B cell (primary cell): ENCODE data around the gene ACADM. TPM values are rescaled to one million over a fixed set of nuclear protein-coding genes. Genes with fewer than 3 reads are reported as not detected.
"Not testable (repeated sequence)": the region's sequence is repeated elsewhere in the genome, so short reads cannot be mapped to it uniquely, and the experiment has no call there.

Source experiments
- ATAC-seq: fragments of 200-7000 bp; cut with Tn5 transposase; one replicate; pipeline ENCODE4 v1.10.0; 2021; ENCODE audit warnings: low read depth, mild to moderate bottlenecking, moderate number of reproducible peaks, moderate library complexity
- CTCF ChIA-PET: fragments of 350-600 bp; sonication (Branson Sonifier 250); formaldehyde crosslinking; loops from one replicate; lab custom pipeline; 2021; ENCODE audit warnings: antibody characterized with exemption, inconsistent platforms; lab: Charles Lee
- POLR2A ChIA-PET: fragments of 350-600 bp; sonication (Branson Sonifier 250); formaldehyde crosslinking; loops from one replicate; lab custom pipeline; 2021; ENCODE audit warnings: antibody characterized with exemption; lab: Charles Lee
- DNase-seq: peaks from one replicate; pipeline ENCODE4 v3.0.0; 2013
- H2AFZ ChIP-seq: 2 replicates; pipeline ENCODE4 v1.6.1; 2012; ENCODE audit warnings: mild to moderate bottlenecking, low read depth, low read length; ENCODE audit not compliant: insufficient read depth, poor library complexity, severe bottlenecking
- H3K27ac ChIP-seq, 2 donors: 1 replicate in 1 of 2; 2 replicates in 1 of 2; pipeline ENCODE4 v1.5.1; 2012 to 2013; ENCODE audit warnings: low read length in 2 of 2, mild to moderate bottlenecking in 2 of 2, moderate library complexity in 1 of 2
- H3K27me3 ChIP-seq, 4 experiments: fragments of 200-600 bp in 1 of 4; sonication (generic) in 1 of 4; replicated peaks in 1 of 4; 1 replicate in 2 of 4; 2 replicates in 2 of 4; pipeline versions ENCODE4 v1.6.1 to v1.7.0; 2013 to 2016; ENCODE audit warnings: low read length in 3 of 4, mild to moderate bottlenecking in 2 of 4, mixed read lengths in 1 of 4, moderate library complexity in 1 of 4; ENCODE audit not compliant: insufficient read depth in 4 of 4, control insufficient read depth in 3 of 4; ENCODE audit errors: control extremely low read depth in 1 of 4
- H3K36me3 ChIP-seq, 2 experiments: replicated peaks in 1 of 2; 1 replicate in 1 of 2; 2 replicates in 1 of 2; pipeline versions ENCODE4 v1.6.1 to v1.7.1; 2013; ENCODE audit warnings: low read length in 1 of 2; ENCODE audit not compliant: insufficient read depth in 2 of 2, control insufficient read depth in 1 of 2; ENCODE audit errors: control extremely low read depth in 1 of 2, extremely low read depth in 1 of 2
- H3K4me1 ChIP-seq, 2 donors: fragments of 200-600 bp in 1 of 2; sonication (generic) in 1 of 2; 1 replicate in 1 of 2; 2 replicates in 1 of 2; pipeline versions ENCODE4 v1.5.1 to v1.6.1; 2013 to 2017; ENCODE audit warnings: low read length in 2 of 2; ENCODE audit not compliant: control insufficient read depth in 2 of 2, insufficient read depth in 2 of 2
- H3K4me2 ChIP-seq: replicated peaks from 2 replicates; pipeline ENCODE3; 2012; ENCODE audit warnings: mild to moderate bottlenecking, low read depth, low read length; ENCODE audit not compliant: poor library complexity, severe bottlenecking
- H3K4me3 ChIP-seq, 5 experiments: fragments of 200-600 bp in 1 of 5; sonication (generic) in 1 of 5; 1 replicate in 3 of 5; 2 replicates in 2 of 5; pipeline versions ENCODE4 v1.5.1 to v1.7.0; 2011 to 2016; ENCODE audit warnings: low read length in 4 of 5, mild to moderate bottlenecking in 4 of 5, low read depth in 2 of 5, control low read depth in 1 of 5, moderate library complexity in 1 of 5; ENCODE audit not compliant: insufficient read depth in 1 of 5; ENCODE audit errors: control extremely low read depth in 1 of 5, extremely low read depth in 1 of 5
- H3K79me2 ChIP-seq: fragments of 200-600 bp; sonication (generic); one replicate; pipeline ENCODE4 v1.6.0; 2016; ENCODE audit warnings: low read length; ENCODE audit not compliant: control insufficient read depth, insufficient read depth
- H3K9ac ChIP-seq: fragments of 200-600 bp; sonication (generic); 2 replicates; pipeline ENCODE4 v1.6.1; 2017; ENCODE audit warnings: mild to moderate bottlenecking, low read length, moderate library complexity
- H3K9me3 ChIP-seq, 3 donors: one replicate each; pipeline versions ENCODE4 v1.6.1 to v1.7.1; 2013; ENCODE audit warnings: low read length in 2 of 3; ENCODE audit not compliant: control insufficient read depth in 2 of 3, insufficient read depth in 1 of 3; ENCODE audit errors: control extremely low read depth in 1 of 3
- H4K20me1 ChIP-seq: 2 replicates; pipeline ENCODE4 v1.6.0; 2012; ENCODE audit warnings: mild to moderate bottlenecking, low read length; ENCODE audit not compliant: insufficient read depth, control insufficient read depth, poor library complexity, severe bottlenecking
- H3K27ac Mint-ChIP-seq: one replicate; pipeline ENCODE4 v1.8.0; 2021; ENCODE audit warnings: mixed read lengths
- H3K27me3 Mint-ChIP-seq: one replicate; pipeline ENCODE4 v1.8.0; 2021; ENCODE audit warnings: mixed read lengths
- H3K4me1 Mint-ChIP-seq: one replicate; pipeline ENCODE4 v1.8.0; 2021; ENCODE audit warnings: mixed read lengths
- H3K4me3 Mint-ChIP-seq: one replicate; pipeline ENCODE4 v1.8.0; 2021; ENCODE audit warnings: mixed read lengths
- H3K9me3 Mint-ChIP-seq: one replicate; pipeline ENCODE4 v1.8.0; 2022; ENCODE audit warnings: mixed read lengths; ENCODE audit not compliant: insufficient read depth
- EZH2 ChIP-seq: IDR thresholded peaks from 2 replicates; pipeline ENCODE4 v1.6.1; 2012; ENCODE audit warnings: borderline replicate concordance, low read depth, mild to moderate bottlenecking, moderate library complexity, low read length; ENCODE audit not compliant: insufficient read depth, poor library complexity, severe bottlenecking
- WGBS: methylation state at CpG from one replicate; pipeline ENCODE4 v1.1.5; 2013; ENCODE audit warnings: missing lambda C conversion rate; ENCODE audit not compliant: insufficient coverage; 5-methylcytosine and 5-hydroxymethylcytosine counted together
- intact Hi-C: fragments of 100-400 bp; cut with micrococcal nuclease; formaldehyde crosslinking; loops from one replicate; pipeline ENCODE4 v1.10.0; 2022
- polyA plus RNA-seq: library from polyadenylated mRNA; depleted of rRNA; stranded (reverse); fragments of >200 nt; gene quantifications from 2 replicates; pipeline ENCODE4 v1.2.3, GENCODE V29; 2012
- total RNA-seq, 2 donors: library from RNA; stranded (reverse); fragments of 120-200 nt in 1 of 2; gene quantifications; 1 replicate in 1 of 2; 2 replicates in 1 of 2; pipeline versions ENCODE4 v1.2.3 to v1.2.4, GENCODE V29; 2013 to 2022
- TF ChIP-seq, protein P1 (sequence below): fragments of 200-600 bp; IDR thresholded peaks from one replicate; pipeline ENCODE4 v1.8.0; 2022; ENCODE audit warnings: antibody characterized with exemption, mild to moderate bottlenecking

Gene ACADM
- total and polyA plus RNA-seq, 2 donors (not counting 1 experiment from before 2014, with no cell fraction given), result 16.4 to 53.3 TPM

DNA sequence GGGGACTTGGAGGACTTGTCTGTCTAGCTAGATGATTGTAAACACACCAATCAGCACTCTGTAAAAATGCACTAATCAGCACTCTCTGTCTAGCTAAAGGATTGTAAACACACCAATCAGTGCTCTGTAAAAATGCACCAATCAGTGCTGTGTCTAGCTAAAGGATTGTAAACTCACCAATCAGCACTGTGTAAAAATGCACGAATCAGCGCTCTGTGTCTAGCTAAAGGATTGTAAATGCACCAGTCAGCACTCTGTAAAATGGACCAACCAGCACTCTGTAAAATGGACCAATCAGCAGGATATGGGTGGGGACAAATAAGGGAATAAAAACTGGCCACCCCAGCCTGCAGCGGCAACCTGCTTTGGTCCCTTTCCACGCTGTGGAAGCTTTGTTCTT lies 34.0 kb downstream of the ACADM start:
- ATAC-seq, H3K79me2 ChIP-seq, H2AFZ ChIP-seq, H3K27me3 ChIP-seq, H3K27me3 Mint-ChIP-seq, H3K27ac ChIP-seq, H4K20me1 ChIP-seq, H3K4me3 ChIP-seq, H3K9me3 Mint-ChIP-seq, H3K4me3 Mint-ChIP-seq, H3K4me2 ChIP-seq, H3K27ac Mint-ChIP-seq, H3K9me3 ChIP-seq, H3K9ac ChIP-seq, POLR2A ChIA-PET, DNase-seq, H3K4me1 ChIP-seq, H3K4me1 Mint-ChIP-seq, intact Hi-C loops: not testable (repeated sequence)
- peaks cover 0 to 12% of the 10 kb centered on the region in 2 experiments for H3K36me3 ChIP-seq
- CTCF ChIA-PET, result interaction anchor here (1.1 kb wide), 1 partner anchor 10 kb away, joined by 3 read pairs; no protein-coding TSS in a partner anchor
- WGBS, result 95% methylated on average over 4 of the region's 4 CpGs

DNA sequence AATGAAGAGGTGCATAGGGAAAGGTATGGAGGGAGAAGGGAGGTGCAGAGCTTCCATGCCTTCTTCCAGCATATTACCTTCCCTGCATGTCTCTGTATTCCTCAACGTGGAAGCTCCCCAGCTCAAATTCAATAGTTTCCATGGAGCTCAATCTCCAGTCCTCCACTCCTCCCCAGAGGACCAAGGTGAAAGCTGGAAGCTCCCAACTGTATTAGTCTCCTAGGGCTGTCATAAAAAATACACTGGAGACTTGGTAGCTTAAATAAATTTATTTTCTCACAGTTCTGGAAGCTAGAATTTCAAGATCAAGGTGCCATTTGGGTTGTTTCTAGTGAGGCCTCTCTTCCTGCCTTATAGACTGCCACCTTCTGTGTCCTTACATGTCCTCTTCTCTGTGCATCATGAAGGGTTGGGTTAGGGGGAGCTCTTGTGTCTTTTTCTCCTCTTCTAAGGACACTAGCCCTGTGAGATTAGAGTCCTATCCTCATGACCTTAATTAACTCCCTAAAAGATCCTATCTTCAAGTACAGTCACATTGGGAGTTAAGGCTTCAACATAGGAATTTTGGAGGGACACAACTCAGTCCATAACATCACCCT lies 39.6 kb downstream of the ACADM start:
- no peak for DNase-seq
- H4K20me1 ChIP-seq, result no peaks in the 10 kb centered on the region
- Mint-ChIP-seq H3K27me3 (no peaks in the 10 kb centered on the region), H3K9me3 (no peaks in the 10 kb centered on the region), H3K27ac (no peak overlapping the region), H3K4me3 (no peak overlapping the region), H3K4me1 (no peaks in the 10 kb centered on the region)
- H3K36me3 ChIP-seq, result peaks cover 0 to 3% of the 10 kb centered on the region in 2 experiments
- intact Hi-C loops, result no loop called here
- POLR2A ChIA-PET, result no interaction called here
- H3K9me3 ChIP-seq, result no peaks in the 10 kb centered on the region
- no peaks in the 10 kb centered on the region for H3K27me3 ChIP-seq
- H3K4me2 ChIP-seq, result no peak overlapping the region
- no peaks in the 10 kb centered on the region for H3K79me2 ChIP-seq
- no peak overlapping the region for H3K9ac ChIP-seq
- no peak for ATAC-seq
- no peak for TF ChIP-seq EZH2
- TF ChIP-seq, protein P1, sequence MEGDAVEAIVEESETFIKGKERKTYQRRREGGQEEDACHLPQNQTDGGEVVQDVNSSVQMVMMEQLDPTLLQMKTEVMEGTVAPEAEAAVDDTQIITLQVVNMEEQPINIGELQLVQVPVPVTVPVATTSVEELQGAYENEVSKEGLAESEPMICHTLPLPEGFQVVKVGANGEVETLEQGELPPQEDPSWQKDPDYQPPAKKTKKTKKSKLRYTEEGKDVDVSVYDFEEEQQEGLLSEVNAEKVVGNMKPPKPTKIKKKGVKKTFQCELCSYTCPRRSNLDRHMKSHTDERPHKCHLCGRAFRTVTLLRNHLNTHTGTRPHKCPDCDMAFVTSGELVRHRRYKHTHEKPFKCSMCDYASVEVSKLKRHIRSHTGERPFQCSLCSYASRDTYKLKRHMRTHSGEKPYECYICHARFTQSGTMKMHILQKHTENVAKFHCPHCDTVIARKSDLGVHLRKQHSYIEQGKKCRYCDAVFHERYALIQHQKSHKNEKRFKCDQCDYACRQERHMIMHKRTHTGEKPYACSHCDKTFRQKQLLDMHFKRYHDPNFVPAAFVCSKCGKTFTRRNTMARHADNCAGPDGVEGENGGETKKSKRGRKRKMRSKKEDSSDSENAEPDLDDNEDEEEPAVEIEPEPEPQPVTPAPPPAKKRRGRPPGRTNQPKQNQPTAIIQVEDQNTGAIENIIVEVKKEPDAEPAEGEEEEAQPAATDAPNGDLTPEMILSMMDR, result no peak
- CTCF ChIA-PET, result no interaction called here
- H3K27ac ChIP-seq, result no peak overlapping the region
- no peak overlapping the region for H3K4me3 ChIP-seq
- 67% methylated on average over 1 of the region's 1 CpG for WGBS
- H3K4me1 ChIP-seq, result no peaks in the 10 kb centered on the region
- no peak overlapping the region for H2AFZ ChIP-seq
